AG04450 (cell line): Measurements from ENCODE around the gene ASCL1. TPM values are rescaled to one million over a fixed set of nuclear protein-coding genes. Genes with fewer than 3 reads are reported as not detected.

Experiments used
- CTCF ChIA-PET: fragments of 300-600, 350-600 bp; formaldehyde crosslinking; extraction: SDS; loops from one replicate; lab custom pipeline; 2022; ENCODE audit warnings: antibody characterized with exemption, inconsistent platforms; lab: Charles Lee
- POLR2A ChIA-PET: fragments of 350-600 bp; formaldehyde crosslinking; extraction: SDS; loops from one replicate; lab custom pipeline; 2021; ENCODE audit warnings: antibody characterized with exemption, inconsistent platforms; lab: Yijun Ruan, JAX
- DNase-seq: peaks from one replicate; pipeline ENCODE4 v3.0.0-alpha.2; 2011; ENCODE audit warnings: low read depth, low spot score
- H3K27ac ChIP-seq: one replicate; pipeline ENCODE4 v1.5.1; 2012; ENCODE audit warnings: low read depth, low read length, control low read depth
- H3K27me3 ChIP-seq: one replicate; pipeline ENCODE4 v1.6.0; 2012; ENCODE audit warnings: low read length; ENCODE audit not compliant: control insufficient read depth, insufficient read depth
- H3K4me3 ChIP-seq: 2 replicates; pipeline ENCODE4 v1.5.1; 2011; ENCODE audit warnings: mild to moderate bottlenecking, low read depth, low read length, control low read depth
- H3K9me3 ChIP-seq: 2 replicates; pipeline ENCODE4 v1.5.1; 2012; ENCODE audit warnings: low read length; ENCODE audit not compliant: control insufficient read depth, insufficient read depth
- polyA plus RNA-seq: library from polyadenylated mRNA; depleted of rRNA; stranded (reverse); fragments of >200 nt; gene quantifications from 2 replicates; pipeline ENCODE4 v1.2.3, GENCODE V29; 2011
- TF ChIP-seq, protein P1 (sequence below): IDR thresholded peaks from 2 replicates; pipeline ENCODE4 v1.5.1; 2011; ENCODE audit warnings: low read depth, low read length, control low read depth, inconsistent platforms

Gene ASCL1
- polyA plus RNA-seq, 1 experiment: not detected

DNA sequence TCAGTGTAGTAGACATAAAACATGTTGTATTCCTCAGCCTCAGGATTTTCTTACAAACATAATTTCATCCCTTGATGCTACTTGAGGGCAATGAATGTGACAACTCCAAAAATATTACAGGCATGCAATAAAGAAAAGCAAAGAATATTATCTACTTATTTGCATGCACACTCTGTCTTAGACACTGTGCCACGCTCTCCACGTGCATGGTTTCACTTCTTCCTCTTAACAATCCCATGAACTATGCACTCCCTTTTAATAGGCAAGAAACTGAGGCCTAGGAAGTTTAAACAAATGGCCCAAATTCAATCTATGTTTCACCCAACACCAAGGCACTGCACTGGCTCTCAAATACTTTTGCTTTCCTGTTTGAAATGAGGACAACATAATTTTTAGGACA, 38.6 kb upstream of the ASCL1 start:
- Histone ChIP-seq H3K9me3 (peaks cover 10% of the 10 kb centered on the region), H3K27ac (no peak overlapping the region), H3K27me3 (no peaks in the 10 kb centered on the region), H3K4me3 (no peak overlapping the region)
- TF ChIP-seq, protein P1, sequence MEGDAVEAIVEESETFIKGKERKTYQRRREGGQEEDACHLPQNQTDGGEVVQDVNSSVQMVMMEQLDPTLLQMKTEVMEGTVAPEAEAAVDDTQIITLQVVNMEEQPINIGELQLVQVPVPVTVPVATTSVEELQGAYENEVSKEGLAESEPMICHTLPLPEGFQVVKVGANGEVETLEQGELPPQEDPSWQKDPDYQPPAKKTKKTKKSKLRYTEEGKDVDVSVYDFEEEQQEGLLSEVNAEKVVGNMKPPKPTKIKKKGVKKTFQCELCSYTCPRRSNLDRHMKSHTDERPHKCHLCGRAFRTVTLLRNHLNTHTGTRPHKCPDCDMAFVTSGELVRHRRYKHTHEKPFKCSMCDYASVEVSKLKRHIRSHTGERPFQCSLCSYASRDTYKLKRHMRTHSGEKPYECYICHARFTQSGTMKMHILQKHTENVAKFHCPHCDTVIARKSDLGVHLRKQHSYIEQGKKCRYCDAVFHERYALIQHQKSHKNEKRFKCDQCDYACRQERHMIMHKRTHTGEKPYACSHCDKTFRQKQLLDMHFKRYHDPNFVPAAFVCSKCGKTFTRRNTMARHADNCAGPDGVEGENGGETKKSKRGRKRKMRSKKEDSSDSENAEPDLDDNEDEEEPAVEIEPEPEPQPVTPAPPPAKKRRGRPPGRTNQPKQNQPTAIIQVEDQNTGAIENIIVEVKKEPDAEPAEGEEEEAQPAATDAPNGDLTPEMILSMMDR: no peak
- CTCF ChIA-PET: no interaction called here
- DNase-seq: no peak
- POLR2A ChIA-PET: no interaction called here

DNA sequence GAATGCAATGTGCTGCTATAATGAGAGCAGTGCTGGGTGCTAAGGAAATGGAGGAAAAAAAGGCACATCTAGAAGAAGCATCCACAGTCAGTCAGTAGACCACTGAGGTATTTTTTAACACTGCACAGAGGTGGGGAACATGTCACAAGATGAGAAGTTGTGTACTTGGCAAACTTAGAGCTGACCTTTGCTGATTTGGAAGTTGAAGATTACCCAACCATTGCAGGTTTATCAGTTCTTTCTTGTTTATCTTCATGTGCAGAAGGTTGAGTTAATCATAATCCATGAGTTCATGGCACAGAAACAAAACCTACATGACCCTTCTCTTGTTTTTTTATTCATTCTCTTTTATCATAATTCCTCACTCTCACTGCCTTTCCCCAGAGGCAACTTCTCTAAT, 37.2 kb upstream of the ASCL1 start:
- Histone ChIP-seq H3K27ac (no peak overlapping the region), H3K4me3 (no peak overlapping the region), H3K9me3 (peaks cover 10% of the 10 kb centered on the region), H3K27me3 (no peaks in the 10 kb centered on the region)
- TF ChIP-seq, protein P1: no peak
- ChIA-PET POLR2A (no interaction called here), CTCF (no interaction called here)
- no peak for DNase-seq

DNA sequence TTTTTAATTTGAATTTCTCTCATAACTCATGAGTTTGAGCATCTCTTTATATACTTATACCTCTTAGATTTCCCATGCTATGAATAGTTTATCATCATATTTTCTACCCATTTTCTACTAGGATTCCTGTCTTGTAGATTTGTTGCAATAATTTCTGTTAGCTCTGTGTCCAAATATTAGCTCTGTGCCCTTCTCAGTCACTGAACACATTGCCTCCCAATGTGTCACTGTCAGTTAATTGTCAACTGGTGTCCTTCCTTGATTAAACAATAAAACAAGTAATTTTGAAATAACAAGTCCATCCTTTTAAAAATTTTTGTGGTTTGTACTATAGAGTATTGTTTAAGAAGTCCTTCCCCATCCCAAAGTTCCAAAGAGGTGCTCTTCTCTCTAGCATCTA, 36.2 kb upstream of the ASCL1 start:
- Histone ChIP-seq H3K4me3 (no peak overlapping the region), H3K9me3 (peaks cover 10% of the 10 kb centered on the region), H3K27ac (no peak overlapping the region), H3K27me3 (no peaks in the 10 kb centered on the region)
- DNase-seq: no peak
- CTCF ChIA-PET: no interaction called here
- POLR2A ChIA-PET: no interaction called here
- TF ChIP-seq, protein P1: no peak

DNA sequence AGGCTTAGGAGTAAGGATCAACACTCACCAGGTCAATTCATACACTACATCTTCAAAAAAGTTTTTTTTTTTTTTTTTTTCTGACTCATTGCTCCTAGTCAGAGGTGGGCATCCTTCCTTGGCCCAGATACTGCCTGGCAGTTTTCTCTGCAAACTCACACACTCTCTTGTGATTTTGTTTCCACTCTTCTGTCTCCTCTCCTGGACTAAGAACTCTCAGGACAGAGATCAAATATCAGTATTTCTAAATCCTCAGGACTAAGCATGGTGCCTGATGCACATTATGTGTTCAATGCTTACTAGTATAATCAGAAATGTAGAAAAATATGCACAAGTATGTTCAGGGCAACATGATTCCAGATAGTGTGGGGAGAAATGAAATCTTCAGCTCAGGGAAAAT, 30.3 kb upstream of the ASCL1 start:
- ChIA-PET CTCF (no interaction called here), POLR2A (no interaction called here)

DNA sequence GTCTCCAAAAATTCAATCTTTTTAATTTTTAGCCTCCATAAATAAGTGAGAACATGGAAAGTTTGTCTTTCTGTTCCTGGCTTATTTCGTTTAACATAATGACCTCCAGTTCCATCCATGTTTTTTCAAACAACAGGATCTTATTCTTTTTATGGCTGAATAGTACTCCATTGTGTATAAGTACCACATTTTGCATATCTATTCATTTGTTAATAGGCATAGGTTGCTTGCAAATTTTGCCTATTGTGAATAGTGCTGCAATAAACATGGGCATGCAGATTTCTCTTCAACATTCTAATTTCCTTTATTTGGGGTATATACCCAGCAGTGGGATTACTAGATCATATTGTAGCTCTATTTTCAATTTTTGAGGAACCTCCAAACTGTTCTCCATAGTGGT, 24.3 kb upstream of the ASCL1 start:
- ChIA-PET CTCF (no interaction called here), POLR2A (no interaction called here)
- Histone ChIP-seq H3K4me3 (no peak overlapping the region), H3K9me3 (peaks cover 3% of the 10 kb centered on the region; the same call in 1 of the 2 replicates), H3K27ac (no peak overlapping the region), H3K27me3 (no peaks in the 10 kb centered on the region)
- TF ChIP-seq, protein P1: no peak
- no peak for DNase-seq

More for the DNA sequence above, 30.3 kb upstream of the ASCL1 start:
- H3K27me3 ChIP-seq: no peaks in the 10 kb centered on the region
- 0 out of 2 replicates have a peak, but pooled peaks cover 1% of the 10 kb centered on the region for H3K9me3 ChIP-seq
- TF ChIP-seq, protein P1: no peak
- no peak overlapping the region for H3K27ac ChIP-seq
- no peak for DNase-seq
- no peak overlapping the region for H3K4me3 ChIP-seq
